Ectodermal cell (in vitro differentiated cells): ENCODE results near the gene OR2V1.
"Not testable (repeated sequence)": the region's sequence is repeated elsewhere in the genome, so short reads cannot be mapped to it uniquely, and the experiment has no call there.

Experiments
- H3K27ac ChIP-seq: 2 replicates; pipeline ENCODE4 v1.7.0; 2013; ENCODE audit warnings: mild to moderate bottlenecking, low read depth, low read length; ENCODE audit not compliant: insufficient read depth, poor library complexity, severe bottlenecking
- H3K27me3 ChIP-seq: 2 replicates; pipeline ENCODE4 v1.7.0; 2013; ENCODE audit warnings: mild to moderate bottlenecking, low read length; ENCODE audit not compliant: insufficient read depth, control insufficient read depth, poor library complexity, severe bottlenecking
- H3K36me3 ChIP-seq: one replicate; pipeline ENCODE4 v1.7.0; 2013; ENCODE audit warnings: low read length; ENCODE audit not compliant: control insufficient read depth, insufficient read depth
- H3K4me1 ChIP-seq: one replicate; pipeline ENCODE4 v1.7.0; 2013; ENCODE audit warnings: low read length; ENCODE audit not compliant: control insufficient read depth, insufficient read depth
- H3K4me3 ChIP-seq: 2 replicates; pipeline ENCODE4 v1.7.0; 2013; ENCODE audit warnings: low read depth, low read length, control low read depth; ENCODE audit not compliant: insufficient read depth
- H3K9me3 ChIP-seq: 2 replicates; pipeline ENCODE4 v1.7.0; 2013; ENCODE audit warnings: mild to moderate bottlenecking, low read length, moderate library complexity; ENCODE audit not compliant: control insufficient read depth
- WGBS, 2 experiments: methylation state at CpG; one replicate each; pipeline ENCODE4 v1.1.7; 2013; ENCODE audit warnings: missing lambda C conversion rate in 2 of 2; 5-methylcytosine and 5-hydroxymethylcytosine counted together

OR2V1 gene

DNA sequence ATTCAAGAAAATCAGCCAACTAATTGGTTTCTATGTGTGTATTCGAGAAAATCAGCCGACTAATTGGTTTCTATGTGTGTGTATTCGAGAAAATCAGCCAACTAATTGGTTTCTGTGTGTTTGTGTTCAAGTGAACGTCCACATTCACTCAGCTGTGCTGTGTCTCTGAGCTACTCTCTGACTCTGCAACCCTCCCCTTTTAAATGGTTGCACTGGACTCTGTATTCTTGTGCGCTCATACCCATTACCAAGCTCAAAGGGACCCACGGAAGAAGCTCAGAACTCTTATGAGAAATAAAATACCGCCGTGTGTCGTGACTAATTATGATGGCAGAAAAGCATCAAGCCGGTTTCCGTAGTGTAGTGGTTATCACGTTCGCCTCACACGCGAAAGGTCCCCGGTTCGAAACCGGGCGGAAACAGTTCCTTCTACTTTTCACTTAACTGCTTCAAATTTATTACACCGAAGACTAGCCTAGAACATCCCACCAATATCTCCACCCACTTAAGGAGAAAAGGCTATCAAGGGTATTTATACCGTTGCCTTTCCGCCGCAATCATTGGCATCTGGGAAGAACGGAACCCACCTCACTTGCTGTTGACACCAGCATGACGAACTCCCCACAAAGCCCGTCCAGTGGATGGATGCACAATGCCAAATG is 34.1 kb downstream of the OR2V1 start:
- not testable (repeated sequence) for H3K36me3 ChIP-seq, H3K9me3 ChIP-seq, H3K4me3 ChIP-seq, H3K4me1 ChIP-seq, H3K27ac ChIP-seq
- no CpG with 5 or more reads among the region's 26 CpGs for WGBS, 2 experiments
- peaks cover 21% of the 10 kb centered on the region for H3K27me3 ChIP-seq

DNA sequence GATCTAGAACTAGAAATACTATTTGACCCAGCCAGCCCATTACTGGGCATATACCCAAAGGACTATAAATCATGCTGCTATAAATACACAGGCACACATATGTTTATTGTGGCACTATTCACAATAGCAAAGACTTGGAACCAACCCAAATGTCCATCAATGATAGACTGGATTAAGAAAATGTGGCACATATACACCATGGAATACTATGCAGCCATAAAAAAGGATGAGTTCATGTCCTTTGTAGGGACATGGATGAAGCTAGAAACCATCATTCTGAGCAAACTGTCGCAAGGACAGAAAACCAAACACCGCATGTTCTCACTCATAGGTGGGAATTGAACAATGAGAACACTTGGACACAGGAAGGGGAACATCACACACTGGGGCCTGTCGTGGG is 35.8 kb downstream of the OR2V1 start:
- not testable (repeated sequence) for H3K36me3 ChIP-seq, H3K4me1 ChIP-seq, H3K4me3 ChIP-seq, H3K9me3 ChIP-seq, H3K27ac ChIP-seq
- no CpG with 5 or more reads among the region's 3 CpGs for WGBS, 2 experiments
- H3K27me3 ChIP-seq, result peaks cover 16% of the 10 kb centered on the region

DNA sequence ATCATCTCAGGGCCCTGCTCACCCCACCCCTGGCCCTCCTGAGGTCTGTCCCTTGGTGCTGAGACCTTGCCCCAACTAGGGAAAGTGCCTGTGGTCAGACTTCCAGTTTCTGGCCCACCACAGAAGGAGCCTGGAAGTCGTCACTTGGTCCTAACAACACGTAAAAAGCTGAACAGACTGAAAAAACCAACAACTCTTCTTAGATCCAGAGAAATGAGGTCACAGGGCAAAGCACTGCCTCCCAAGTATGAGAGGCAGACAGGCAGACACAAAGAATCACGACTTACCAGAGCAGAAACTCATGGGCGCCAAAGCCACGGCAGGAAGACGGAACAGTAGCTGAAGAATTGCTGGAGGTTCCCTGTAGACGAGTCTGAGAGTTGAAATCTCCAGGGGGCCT is 38.5 kb downstream of the OR2V1 start:
- whole genome bisulfite sequencing, 2 experiments, result 77% methylated on average over 7 of the region's 7 CpGs
- H3K36me3 ChIP-seq, result no peaks in the 10 kb centered on the region
- H3K27me3 ChIP-seq, result no peaks in the 10 kb centered on the region
- no peaks in the 10 kb centered on the region for H3K9me3 ChIP-seq
- H3K4me3 ChIP-seq, result no peak overlapping the region
- no peak overlapping the region for H3K27ac ChIP-seq
- no peaks in the 10 kb centered on the region for H3K4me1 ChIP-seq

DNA sequence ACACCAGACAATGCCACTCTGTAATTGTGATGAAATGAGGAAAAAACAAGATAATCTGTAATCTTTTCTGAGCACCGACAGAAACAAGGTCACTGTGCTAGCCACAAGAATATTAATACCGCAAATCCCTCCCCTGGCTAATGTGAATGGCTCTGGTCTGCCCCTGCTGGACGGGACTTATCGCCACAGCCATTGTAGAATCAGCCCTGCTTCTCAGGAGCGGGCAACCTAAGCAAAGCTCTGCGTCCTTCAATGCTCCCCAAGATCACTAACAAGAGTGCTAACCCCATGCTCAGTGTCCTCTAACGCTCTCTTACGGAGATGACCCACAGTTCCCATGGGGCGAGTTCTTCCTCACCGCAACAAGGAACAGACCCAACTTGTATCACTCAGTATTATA is 42.7 kb downstream of the OR2V1 start:
- Histone ChIP-seq H3K9me3 (no peaks in the 10 kb centered on the region), H3K4me1 (no peaks in the 10 kb centered on the region), H3K27me3 (no peaks in the 10 kb centered on the region), H3K36me3 (no peaks in the 10 kb centered on the region), H3K4me3 (no peak overlapping the region), H3K27ac (no peak overlapping the region)
- WGBS, 2 experiments, result 54 to 59% methylated on average over 8 to 10 of the region's 10 CpGs

GRCh38 chr5:181087309-181087708 is 43.7 kb downstream of the OR2V1 start:
- no peak overlapping the region for H3K4me3 ChIP-seq
- 87% methylated on average over 9 to 10 of the region's 10 CpGs for WGBS, 2 experiments
- no peaks in the 10 kb centered on the region for H3K36me3 ChIP-seq
- H3K9me3 ChIP-seq, result no peaks in the 10 kb centered on the region
- H3K27ac ChIP-seq, result no peak overlapping the region
- H3K4me1 ChIP-seq, result no peaks in the 10 kb centered on the region
- H3K27me3 ChIP-seq, result no peaks in the 10 kb centered on the region

- Histone ChIP-seq H3K4me1 (no peaks in the 10 kb centered on the region), H3K36me3 (no peaks in the 10 kb centered on the region), H3K4me3 (no peak overlapping the region), H3K9me3 (no peaks in the 10 kb centered on the region), H3K27me3 (no peaks in the 10 kb centered on the region), H3K27ac (no peak overlapping the region)
- WGBS, 2 experiments, result 71 to 76% methylated on average over 7 of the region's 7 CpGs
These were observed 44.1 kb downstream of the OR2V1 start for GRCh38 chr5:181086884-181087205.

DNA sequence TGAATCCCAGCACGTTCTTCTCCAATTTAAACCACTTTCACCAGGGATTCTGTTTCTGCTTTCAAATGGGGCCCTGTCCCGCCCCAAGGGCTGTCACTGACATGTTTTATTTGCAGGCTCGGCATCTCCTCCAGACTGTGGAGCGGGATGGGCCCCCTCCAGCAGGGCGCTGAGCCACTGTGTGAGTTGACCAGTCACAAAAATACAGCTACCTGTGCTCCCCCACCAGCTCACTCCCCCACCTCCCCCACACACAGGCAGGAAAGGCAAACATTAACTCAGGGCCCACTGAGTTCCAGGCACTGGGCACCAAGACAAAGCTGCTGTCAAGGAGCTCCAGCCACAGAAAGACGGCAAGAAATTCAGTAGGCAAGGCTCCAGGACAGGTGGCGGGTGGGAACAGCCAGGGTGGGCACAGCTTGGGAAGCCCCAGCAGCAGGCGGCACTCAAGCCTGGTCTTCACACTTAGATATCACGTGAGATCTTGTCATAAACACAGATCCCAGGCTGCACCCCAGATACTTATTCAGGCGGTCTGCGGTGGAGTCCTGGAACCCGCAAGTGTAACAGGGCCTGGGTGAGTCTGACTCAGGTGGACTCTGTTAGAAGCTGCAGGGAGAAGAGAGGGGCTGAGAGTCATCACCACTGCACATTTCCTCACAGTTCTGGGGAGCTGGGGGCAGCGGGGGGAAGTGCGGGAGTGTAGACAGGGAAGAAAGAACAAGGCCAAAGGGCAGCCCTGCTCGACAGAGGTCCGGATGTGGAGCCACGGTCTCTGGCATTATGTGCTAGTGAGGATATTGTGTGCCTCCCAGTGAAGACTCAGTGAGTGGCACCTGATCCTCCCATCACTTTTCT is 44.7 kb downstream of the OR2V1 start:
- Histone ChIP-seq H3K4me1 (no peaks in the 10 kb centered on the region), H3K4me3 (no peak overlapping the region), H3K9me3 (no peaks in the 10 kb centered on the region), H3K36me3 (no peaks in the 10 kb centered on the region), H3K27me3 (no peaks in the 10 kb centered on the region), H3K27ac (no peak overlapping the region)
- 74% methylated on average over 17 of the region's 17 CpGs for WGBS, 2 experiments

DNA sequence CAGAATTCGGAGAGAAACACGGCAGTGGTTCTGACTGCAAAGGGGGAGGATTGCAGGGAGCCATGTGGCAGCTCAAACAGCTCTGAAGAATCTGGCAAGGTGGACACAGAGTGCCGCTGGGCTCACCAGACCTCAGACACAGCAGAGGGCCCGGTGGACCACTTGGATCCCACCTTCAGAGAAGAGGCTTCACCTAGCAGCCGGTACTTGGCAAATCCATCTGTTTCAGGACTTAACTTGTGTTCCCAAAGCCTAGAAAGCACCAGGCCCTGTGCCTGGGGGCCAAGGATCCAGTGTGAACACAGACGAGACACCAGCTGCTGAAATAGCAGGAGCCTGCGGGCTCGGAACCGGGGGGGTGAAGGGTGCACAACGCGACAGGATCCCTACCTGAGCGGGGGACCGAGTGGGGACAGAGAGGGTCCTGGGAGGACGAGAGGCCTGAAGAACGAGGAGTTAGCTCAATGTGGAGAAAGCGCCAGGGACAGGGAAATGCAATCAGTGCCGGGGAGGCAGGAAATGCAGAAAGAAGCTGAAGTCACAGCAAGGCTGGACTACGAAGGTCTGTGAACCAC is 46.3 kb downstream of the OR2V1 start:
- H3K27ac ChIP-seq, result no peak overlapping the region
- no peaks in the 10 kb centered on the region for H3K27me3 ChIP-seq
- no peaks in the 10 kb centered on the region for H3K36me3 ChIP-seq
- no peak overlapping the region for H3K4me3 ChIP-seq
- no peaks in the 10 kb centered on the region for H3K4me1 ChIP-seq
- WGBS, 2 experiments, result 83 to 84% methylated on average over 18 of the region's 18 CpGs
- H3K9me3 ChIP-seq, result no peaks in the 10 kb centered on the region

DNA sequence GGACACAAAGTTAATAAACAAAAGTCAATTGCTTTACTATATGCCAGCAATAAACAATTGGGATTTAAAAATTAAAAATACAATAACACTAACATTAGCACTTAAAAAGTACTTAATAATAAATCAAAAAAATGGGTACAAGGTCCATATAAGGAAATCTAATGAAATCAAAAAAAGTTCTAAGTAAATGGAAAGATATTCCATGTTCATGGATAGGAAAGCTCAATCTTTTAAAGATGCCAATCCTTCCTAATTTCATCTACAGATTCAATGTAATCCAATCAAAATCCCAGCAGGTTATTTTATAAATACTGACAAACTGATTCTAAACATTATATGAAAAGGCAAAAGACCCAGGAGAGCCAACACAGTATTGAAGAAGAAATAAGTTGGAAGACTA is 49.0 kb downstream of the OR2V1 start:
- no peak overlapping the region for H3K27ac ChIP-seq
- H3K4me3 ChIP-seq, result no peak overlapping the region
- H3K27me3 ChIP-seq, result no peaks in the 10 kb centered on the region
- no peaks in the 10 kb centered on the region for H3K36me3 ChIP-seq
- H3K4me1 ChIP-seq, result no peaks in the 10 kb centered on the region
- H3K9me3 ChIP-seq, result no peaks in the 10 kb centered on the region

DNA sequence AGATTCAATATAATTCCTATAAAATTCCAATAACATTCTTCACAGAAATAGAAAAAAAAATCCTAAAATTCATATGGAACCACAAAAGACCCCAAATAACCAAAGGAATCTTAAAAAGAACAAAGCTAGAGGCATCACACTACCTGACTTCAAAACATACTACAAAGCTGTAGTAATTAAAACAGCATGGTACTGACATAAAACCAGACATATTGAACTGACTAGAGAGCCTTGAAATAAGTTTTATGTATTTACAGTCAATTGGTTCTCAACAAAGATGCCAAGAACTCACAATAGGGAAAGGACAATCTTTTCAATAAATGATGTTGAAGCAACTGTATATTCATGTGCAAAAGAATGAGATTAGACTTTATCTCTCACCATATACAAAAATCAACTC is 54.0 kb downstream of the OR2V1 start:
- Histone ChIP-seq H3K4me1 (no peaks in the 10 kb centered on the region), H3K9me3 (no peaks in the 10 kb centered on the region), H3K4me3 (no peak overlapping the region), H3K36me3 (no peaks in the 10 kb centered on the region), H3K27ac (no peak overlapping the region), H3K27me3 (no peaks in the 10 kb centered on the region)
